Panc1 (cell line): ENCODE data around the gene PGC. TPM values are rescaled to one million over a fixed set of nuclear protein-coding genes. Genes with fewer than 3 reads are reported as not detected.

Experiments used
- ATAC-seq: fragments of 200-7000 bp; cut with Tn5 transposase; 2 replicates; pipeline ENCODE4 v1.9.1; 2020; ENCODE audit warnings: mild to moderate bottlenecking, moderate library complexity
- BruUV-seq: library from RNA; stranded (reverse); fragments of 400-500 nt; replicated peaks from 2 replicates; lab custom pipeline; 2021; lab: Mats Ljungman, UMichigan
- CTCF ChIA-PET: fragments of 300-600 bp; sonication (Branson Sonifier 250); formaldehyde crosslinking; loops from one replicate; lab custom pipeline; 2022; ENCODE audit warnings: antibody characterized with exemption; lab: Charles Lee
- POLR2A ChIA-PET: fragments of 300-600 bp; sonication (Branson Sonifier 250); formaldehyde crosslinking; loops from one replicate; lab custom pipeline; 2022; ENCODE audit warnings: antibody characterized with exemption; lab: Charles Lee
- DNase-seq: peaks from one replicate; pipeline ENCODE4 v3.0.0-alpha.2; 2010; ENCODE audit warnings: low read depth, low spot score
- H3K27ac ChIP-seq: 2 replicates; pipeline ENCODE4 v1.5.1; 2011; ENCODE audit warnings: mild to moderate bottlenecking, low read length, inconsistent platforms
- H3K27me3 ChIP-seq: fragments of 200-500 bp; sonication (Bioruptor generic); 2 replicates; pipeline ENCODE4 v1.6.0; 2014; ENCODE audit warnings: low read length, inconsistent platforms; ENCODE audit not compliant: control insufficient read depth, insufficient read depth
- H3K36me3 ChIP-seq: fragments of 200-500 bp; sonication (Bioruptor generic); 2 replicates; pipeline ENCODE4 v1.5.1; 2014; ENCODE audit warnings: inconsistent platforms, mild to moderate bottlenecking, low read length, moderate library complexity; ENCODE audit not compliant: control insufficient read depth, insufficient read depth
- H3K4me1 ChIP-seq: 2 replicates; pipeline ENCODE4 v1.5.1; 2011; ENCODE audit warnings: inconsistent platforms, mild to moderate bottlenecking, low read length, moderate library complexity; ENCODE audit not compliant: control insufficient read depth, insufficient read depth
- H3K4me3 ChIP-seq, 2 experiments: 2 replicates each; pipeline ENCODE4 v1.5.1; 2011 to 2012; ENCODE audit warnings: low read depth in 2 of 2, low read length in 2 of 2, mild to moderate bottlenecking in 2 of 2, inconsistent platforms in 1 of 2, moderate library complexity in 1 of 2
- H3K9me3 ChIP-seq: fragments of 200-500 bp; sonication (Bioruptor generic); 2 replicates; pipeline ENCODE4 v1.5.1; 2014; ENCODE audit warnings: low read depth, mild to moderate bottlenecking, inconsistent platforms, low read length, moderate library complexity; ENCODE audit not compliant: control insufficient read depth, insufficient read depth
- POLR2AphosphoS5 ChIP-seq: IDR thresholded peaks from 2 replicates; pipeline ENCODE4 v1.6.1; 2012; ENCODE audit warnings: mild to moderate bottlenecking, low read depth, low read length, moderate library complexity
- SIN3A ChIP-seq: IDR thresholded peaks from 2 replicates; pipeline ENCODE4 v1.6.1; 2012; ENCODE audit warnings: low read depth, mild to moderate bottlenecking, low read length, moderate library complexity, borderline replicate concordance; ENCODE audit not compliant: insufficient read depth
- TCF7L2 ChIP-seq: IDR thresholded peaks from 2 replicates; pipeline ENCODE4 v1.6.1; 2011; ENCODE audit warnings: mild to moderate bottlenecking, low read depth, low read length, inconsistent platforms
- in situ Hi-C: cut with HindIII; loops from 2 replicates; pipeline ENCODE4 v1.10.0; 2016; ENCODE audit warnings: low sequenced_read_pairs, low pct_unique_long_range_greater_than_20kb
- intact Hi-C: fragments of 100-400 bp; cut with micrococcal nuclease; formaldehyde crosslinking; loops from one replicate; pipeline ENCODE4 v1.10.0; 2022; ENCODE audit not compliant: unreplicated experiment
- total RNA-seq: library from RNA; stranded (reverse); gene quantifications from one replicate; pipeline ENCODE4 v1.2.1, GENCODE V29; 2021; ENCODE audit not compliant: unreplicated experiment
- TF ChIP-seq, protein P1 (sequence below), 2 experiments: IDR thresholded peaks; 2 replicates each; pipeline ENCODE4 v1.6.1; 2011 to 2012; ENCODE audit warnings: low read depth in 2 of 2, control low read depth in 1 of 2, low read length in 1 of 2, mild to moderate bottlenecking in 1 of 2, moderate library complexity in 1 of 2; ENCODE audit not compliant: insufficient read depth in 1 of 2
- TF ChIP-seq, protein P2 (sequence below): fragments of 450-650 bp; IDR thresholded peaks from 2 replicates; pipeline ENCODE4 v1.5.1; 2017; ENCODE audit warnings: mild to moderate bottlenecking

The PGC gene
- total RNA-seq, 1 experiment from 2014 or later, result 0.18 TPM

DNA sequence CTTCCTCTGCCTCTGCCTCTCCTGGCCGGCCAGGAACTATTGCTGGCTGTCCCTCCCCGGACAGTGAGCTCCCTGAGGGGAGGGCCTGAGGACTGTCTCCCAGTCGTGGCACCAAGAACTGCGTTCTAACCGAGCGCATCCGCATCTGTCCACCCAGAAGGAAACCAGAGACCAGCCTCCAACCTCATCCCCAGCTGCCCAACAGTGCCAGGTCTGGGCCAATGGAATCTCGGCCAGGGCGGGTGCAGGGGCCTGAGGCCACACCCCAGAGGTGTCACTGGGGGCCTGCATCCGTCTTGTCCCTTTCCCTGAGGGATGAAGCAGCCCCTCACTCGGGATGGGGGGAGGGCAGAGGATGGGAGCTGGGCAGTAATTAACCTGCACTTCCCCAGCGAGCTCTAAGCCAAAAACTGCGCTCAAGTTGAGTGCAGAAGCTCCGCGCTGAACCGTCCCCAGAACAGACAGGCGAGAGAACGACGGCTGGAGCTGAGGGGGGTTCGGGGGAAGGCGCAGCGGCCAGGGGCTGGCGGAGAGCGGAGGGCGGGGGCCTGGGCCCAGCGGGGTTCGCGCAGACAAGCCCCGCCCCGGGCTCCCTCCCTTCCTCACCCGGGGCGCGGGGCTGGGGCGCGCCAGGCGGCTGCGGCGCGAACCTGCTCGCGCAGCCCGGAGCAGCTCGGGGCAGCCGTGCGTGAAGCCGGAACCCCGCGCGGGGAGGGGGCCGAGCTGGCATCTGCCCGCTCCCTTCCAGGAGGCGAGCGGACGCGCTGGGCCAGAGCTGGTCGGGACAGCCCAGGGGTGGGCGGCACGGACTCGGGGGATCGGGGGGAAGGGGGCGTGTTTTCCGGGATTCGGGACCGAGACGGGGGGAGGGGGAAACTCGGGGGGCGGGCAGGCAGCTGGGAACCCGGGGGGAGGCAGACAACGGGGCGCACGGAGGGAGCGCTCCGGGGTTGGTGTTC, 13.2 kb downstream of the PGC start:
- intact Hi-C loops, result loop anchor here (10.0 kb wide), 1 partner anchor 51 kb away; the partner anchor contains the start of genes PRICKLE4 and TOMM6
- peak; percentile 88 for ATAC-seq
- no TSS peak for BruUV-seq
- TF ChIP-seq, protein P1, sequence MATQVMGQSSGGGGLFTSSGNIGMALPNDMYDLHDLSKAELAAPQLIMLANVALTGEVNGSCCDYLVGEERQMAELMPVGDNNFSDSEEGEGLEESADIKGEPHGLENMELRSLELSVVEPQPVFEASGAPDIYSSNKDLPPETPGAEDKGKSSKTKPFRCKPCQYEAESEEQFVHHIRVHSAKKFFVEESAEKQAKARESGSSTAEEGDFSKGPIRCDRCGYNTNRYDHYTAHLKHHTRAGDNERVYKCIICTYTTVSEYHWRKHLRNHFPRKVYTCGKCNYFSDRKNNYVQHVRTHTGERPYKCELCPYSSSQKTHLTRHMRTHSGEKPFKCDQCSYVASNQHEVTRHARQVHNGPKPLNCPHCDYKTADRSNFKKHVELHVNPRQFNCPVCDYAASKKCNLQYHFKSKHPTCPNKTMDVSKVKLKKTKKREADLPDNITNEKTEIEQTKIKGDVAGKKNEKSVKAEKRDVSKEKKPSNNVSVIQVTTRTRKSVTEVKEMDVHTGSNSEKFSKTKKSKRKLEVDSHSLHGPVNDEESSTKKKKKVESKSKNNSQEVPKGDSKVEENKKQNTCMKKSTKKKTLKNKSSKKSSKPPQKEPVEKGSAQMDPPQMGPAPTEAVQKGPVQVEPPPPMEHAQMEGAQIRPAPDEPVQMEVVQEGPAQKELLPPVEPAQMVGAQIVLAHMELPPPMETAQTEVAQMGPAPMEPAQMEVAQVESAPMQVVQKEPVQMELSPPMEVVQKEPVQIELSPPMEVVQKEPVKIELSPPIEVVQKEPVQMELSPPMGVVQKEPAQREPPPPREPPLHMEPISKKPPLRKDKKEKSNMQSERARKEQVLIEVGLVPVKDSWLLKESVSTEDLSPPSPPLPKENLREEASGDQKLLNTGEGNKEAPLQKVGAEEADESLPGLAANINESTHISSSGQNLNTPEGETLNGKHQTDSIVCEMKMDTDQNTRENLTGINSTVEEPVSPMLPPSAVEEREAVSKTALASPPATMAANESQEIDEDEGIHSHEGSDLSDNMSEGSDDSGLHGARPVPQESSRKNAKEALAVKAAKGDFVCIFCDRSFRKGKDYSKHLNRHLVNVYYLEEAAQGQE (IDR thresholded peaks at IDR 0.05; ENCODE audit: insufficient read depth in 1 of 2, low read depth in 2 of 2, low read length in 1 of 2), result no peak
- TF ChIP-seq, protein P2, sequence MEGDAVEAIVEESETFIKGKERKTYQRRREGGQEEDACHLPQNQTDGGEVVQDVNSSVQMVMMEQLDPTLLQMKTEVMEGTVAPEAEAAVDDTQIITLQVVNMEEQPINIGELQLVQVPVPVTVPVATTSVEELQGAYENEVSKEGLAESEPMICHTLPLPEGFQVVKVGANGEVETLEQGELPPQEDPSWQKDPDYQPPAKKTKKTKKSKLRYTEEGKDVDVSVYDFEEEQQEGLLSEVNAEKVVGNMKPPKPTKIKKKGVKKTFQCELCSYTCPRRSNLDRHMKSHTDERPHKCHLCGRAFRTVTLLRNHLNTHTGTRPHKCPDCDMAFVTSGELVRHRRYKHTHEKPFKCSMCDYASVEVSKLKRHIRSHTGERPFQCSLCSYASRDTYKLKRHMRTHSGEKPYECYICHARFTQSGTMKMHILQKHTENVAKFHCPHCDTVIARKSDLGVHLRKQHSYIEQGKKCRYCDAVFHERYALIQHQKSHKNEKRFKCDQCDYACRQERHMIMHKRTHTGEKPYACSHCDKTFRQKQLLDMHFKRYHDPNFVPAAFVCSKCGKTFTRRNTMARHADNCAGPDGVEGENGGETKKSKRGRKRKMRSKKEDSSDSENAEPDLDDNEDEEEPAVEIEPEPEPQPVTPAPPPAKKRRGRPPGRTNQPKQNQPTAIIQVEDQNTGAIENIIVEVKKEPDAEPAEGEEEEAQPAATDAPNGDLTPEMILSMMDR, result no peak
- no peak for TF ChIP-seq POLR2AphosphoS5
- TF ChIP-seq TCF7L2, result no peak
- peak; percentile 28; the same call in 1 of the 2 replicates for TF ChIP-seq SIN3A
- H3K36me3 ChIP-seq, result no peaks in the 10 kb centered on the region; the same call in 1 of the 2 replicates
- no peaks in the 10 kb centered on the region for H3K27me3 ChIP-seq
- no peaks in the 10 kb centered on the region for H3K9me3 ChIP-seq
- peak overlapping the region; percentile 77 for H3K27ac ChIP-seq
- in situ Hi-C loops, result no loop called here
- peak overlapping the region; percentile 64 to 86 for H3K4me3 ChIP-seq
- peaks cover 14% of the 10 kb centered on the region for H3K4me1 ChIP-seq
- no peak for DNase-seq
- CTCF ChIA-PET, result interaction anchor here (0.6 to 1.6 kb wide), 10 partner anchors 27 to 318 kb away, joined by 3 to 15 read pairs (median 4); partner anchors contain the start of gene TOMM6
- POLR2A ChIA-PET, result interaction anchor here (0.6 kb wide), 2 partner anchors 40 to 45 kb away, joined by 3 to 5 read pairs; no protein-coding TSS in a partner anchor

DNA sequence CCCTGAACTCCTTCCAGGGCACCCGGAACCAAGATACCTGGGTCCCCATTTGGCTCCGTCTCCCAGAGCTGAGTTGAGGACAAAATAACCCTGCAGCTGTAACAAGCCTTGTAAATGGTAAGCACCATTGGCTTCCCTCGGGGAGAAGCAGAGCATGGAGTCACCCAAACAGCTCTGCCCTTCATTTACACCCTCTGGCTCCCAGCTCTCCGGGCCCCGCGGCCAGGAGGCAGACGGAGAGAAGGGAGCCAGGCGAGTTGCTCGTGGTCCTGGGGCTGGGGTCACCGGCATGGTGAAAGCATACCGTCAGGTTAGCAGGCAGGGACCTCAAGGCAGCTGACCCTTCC, 13.9 kb downstream of the PGC start:
- intact Hi-C loops (loop anchor here (10.0 kb wide), 1 partner anchor 51 kb away; the partner anchor contains the start of genes PRICKLE4 and TOMM6), in situ Hi-C loops (no loop called here)
- ChIA-PET CTCF (interaction anchor here (0.6 to 1.6 kb wide), 2 partner anchors 54 to 317 kb away, joined by 4 to 15 read pairs; partner anchors contain the start of gene TOMM6), POLR2A (interaction anchor here (0.5 to 0.6 kb wide), 3 partner anchors 39 to 868 kb away, joined by 3 to 5 read pairs (median 4); no protein-coding TSS in a partner anchor)
- no peaks in the 10 kb centered on the region; the same call in 1 of the 2 replicates for H3K36me3 ChIP-seq
- ATAC-seq, result no peak
- no peaks in the 10 kb centered on the region for H3K9me3 ChIP-seq
- no TSS peak for BruUV-seq
- no peak for TF ChIP-seq SIN3A
- no peak for TF ChIP-seq TCF7L2
- TF ChIP-seq, protein P1 (IDR thresholded peaks at IDR 0.05; ENCODE audit: insufficient read depth in 1 of 2, low read depth in 2 of 2, low read length in 1 of 2), result no peak
- TF ChIP-seq, protein P2, result no peak
- no peak for TF ChIP-seq POLR2AphosphoS5
- H3K4me1 ChIP-seq, result peaks cover 14% of the 10 kb centered on the region
- peak overlapping the region; percentile 64 to 86 for H3K4me3 ChIP-seq
- H3K27ac ChIP-seq, result peak overlapping the region; percentile 77
- no peaks in the 10 kb centered on the region for H3K27me3 ChIP-seq
- no peak for DNase-seq
